H1 (cell line): Measurements from ENCODE around the gene LY6G6D.

ENCODE experiments used
- CBX8 ChIP-seq: fragments of 300-800, 300-1000 bp; sonication (generic); IDR thresholded peaks from 2 replicates; pipeline ENCODE4 v1.7.1; 2016; ENCODE audit warnings: low read depth, low read length, borderline replicate concordance
- CTCF ChIP-seq, 3 experiments: IDR thresholded peaks; 1 replicate in 2 of 3; 2 replicates in 1 of 3; pipeline versions ENCODE4 v1.5.1 to v1.6.1; 2011; ENCODE audit warnings: low read length in 3 of 3, mild to moderate bottlenecking in 3 of 3, inconsistent platforms in 2 of 3, low read depth in 1 of 3, moderate library complexity in 1 of 3; ENCODE audit not compliant: insufficient read depth in 1 of 3; ENCODE audit errors: control extremely low read depth in 1 of 3
- EZH2 ChIP-seq: fragments of 200-600 bp; sonication (generic); IDR thresholded peaks from 2 replicates; pipeline ENCODE4 v1.7.1; 2012; ENCODE audit warnings: low read depth, mild to moderate bottlenecking, moderate library complexity, low read length, inconsistent platforms; ENCODE audit not compliant: severe bottlenecking
- GABPA ChIP-seq: IDR thresholded peaks from 2 replicates; pipeline ENCODE4 v1.6.1; 2011; ENCODE audit warnings: mild to moderate bottlenecking, low read length, moderate library complexity, borderline replicate concordance; ENCODE audit not compliant: insufficient read depth
- GTF2F1 ChIP-seq: IDR thresholded peaks from 2 replicates; pipeline ENCODE4 v1.6.1; 2012; ENCODE audit warnings: low read depth, low read length, improper control_type of control experiment, borderline replicate concordance
- JUN ChIP-seq: IDR thresholded peaks from 2 replicates; pipeline ENCODE4 v1.6.1; 2011; ENCODE audit warnings: low read depth, mild to moderate bottlenecking, improper control_type of control experiment, low read length
- NRF1 ChIP-seq: IDR thresholded peaks from 2 replicates; pipeline ENCODE4 v1.6.1; 2011; ENCODE audit warnings: mild to moderate bottlenecking, low read depth, low read length, improper control_type of control experiment
- PHF8 ChIP-seq: fragments of 200-600 bp; sonication (generic); conservative IDR thresholded peaks from 2 replicates; pipeline ENCODE4 v1.7.1; 2012; ENCODE audit warnings: low read depth, mild to moderate bottlenecking, inconsistent platforms, low read length, moderate library complexity
- POLR2A ChIP-seq, 2 experiments: IDR thresholded peaks; 1 replicate in 1 of 2; 2 replicates in 1 of 2; pipeline ENCODE4 v1.6.1; 2011; ENCODE audit warnings: low read depth in 2 of 2, low read length in 2 of 2, mild to moderate bottlenecking in 2 of 2; ENCODE audit errors: control extremely low read depth in 1 of 2
- POLR2AphosphoS5 ChIP-seq: IDR thresholded peaks from 2 replicates; pipeline ENCODE4 v1.6.1; 2011; ENCODE audit warnings: low read depth, low read length
- RAD21 ChIP-seq, 2 experiments: IDR thresholded peaks in 1 of 2; conservative IDR thresholded peaks in 1 of 2; 2 replicates each; pipeline ENCODE4 v1.6.1; 2011; ENCODE audit warnings: low read depth in 2 of 2, low read length in 2 of 2, improper control_type of control experiment in 1 of 2, inconsistent platforms in 1 of 2, mild to moderate bottlenecking in 1 of 2, moderate library complexity in 1 of 2
- RFX5 ChIP-seq: IDR thresholded peaks from 2 replicates; pipeline ENCODE4 v1.6.1; 2011; ENCODE audit warnings: low read depth, low read length, improper control_type of control experiment, borderline replicate concordance
- TAF1 ChIP-seq: IDR thresholded peaks from 2 replicates; pipeline ENCODE4 v1.6.1; 2011; ENCODE audit warnings: mild to moderate bottlenecking, low read depth, low read length
- ZNF274 ChIP-seq: IDR thresholded peaks from 2 replicates; pipeline ENCODE4 v1.7.0; 2012; ENCODE audit warnings: low read length, borderline replicate concordance; ENCODE audit errors: extremely low read depth

DNA sequence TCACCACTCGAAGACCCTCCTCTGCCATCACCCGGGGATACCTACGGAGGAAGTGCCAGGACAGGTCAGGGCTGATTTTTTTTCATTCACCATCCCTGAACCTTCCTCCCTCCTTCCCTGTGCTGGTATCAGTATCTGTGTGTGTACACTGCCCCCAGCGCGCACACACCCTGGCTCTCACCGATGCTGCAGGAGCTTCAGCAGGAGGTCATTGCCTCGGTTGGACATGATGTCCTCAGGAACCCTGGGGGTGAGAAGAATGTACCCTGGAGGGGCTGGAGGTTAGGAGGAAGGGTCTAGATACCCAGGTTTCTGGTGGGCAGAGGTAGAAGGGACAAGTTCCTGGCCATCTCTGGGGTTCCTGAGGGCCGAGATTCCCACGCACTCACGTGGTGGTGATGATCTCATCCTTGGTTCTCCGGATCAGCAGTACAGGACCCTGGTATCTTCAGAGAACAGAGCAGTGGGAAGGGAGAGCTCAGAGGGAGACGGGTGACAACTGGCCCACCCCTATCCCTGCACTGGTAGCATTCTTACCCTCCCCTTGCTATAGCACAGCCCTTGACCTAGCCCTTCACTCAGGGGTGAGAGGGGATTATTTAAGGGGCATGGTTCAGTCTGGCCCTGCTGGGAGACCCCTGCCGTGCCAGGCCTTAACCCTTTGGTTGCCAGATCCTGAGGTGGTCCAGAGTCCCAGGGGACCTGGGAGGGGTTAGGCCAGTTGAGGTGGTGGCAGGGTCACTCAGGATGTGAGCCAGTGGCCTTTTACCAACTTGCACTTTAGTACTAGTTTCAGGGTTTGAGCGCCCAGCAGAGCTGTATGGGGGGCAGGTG lies 27.1 kb upstream of the LY6G6D start:
- no peak for TF ChIP-seq CTCF (IDR thresholded peaks at IDR 0.05; ENCODE audit: control extremely low read depth in 1 of 3, insufficient read depth in 1 of 3, low read depth in 1 of 3, low read length in 3 of 3)
- no peak for TF ChIP-seq PHF8
- TF ChIP-seq POLR2A (IDR thresholded peaks at IDR 0.05; ENCODE audit: control extremely low read depth in 1 of 2, low read depth in 2 of 2, low read length in 2 of 2): no peak
- no peak for TF ChIP-seq RAD21 (IDR thresholded peaks at IDR 0.05 in 1 of 2, conservative IDR thresholded peaks at IDR 0.05 in 1 of 2; ENCODE audit: low read depth in 2 of 2, low read length in 2 of 2)
- TF ChIP-seq POLR2AphosphoS5: no peak
- TF ChIP-seq EZH2: no peak
- no peak for TF ChIP-seq TAF1
- TF ChIP-seq GABPA: no peak
- no peak for TF ChIP-seq RFX5
- TF ChIP-seq CBX8: no peak
- no peak for TF ChIP-seq JUN
- no peak for TF ChIP-seq GTF2F1
- no peak for TF ChIP-seq NRF1
- no peak for TF ChIP-seq ZNF274
